Effector CD8-positive, alpha-beta T cell (primary cell): ENCODE data around the gene KSR1.

Source experiments
- DNase-seq: peaks from one replicate; lab custom pipeline; 2025; lab: John Stamatoyannopoulos, UW

KSR1 gene

DNA sequence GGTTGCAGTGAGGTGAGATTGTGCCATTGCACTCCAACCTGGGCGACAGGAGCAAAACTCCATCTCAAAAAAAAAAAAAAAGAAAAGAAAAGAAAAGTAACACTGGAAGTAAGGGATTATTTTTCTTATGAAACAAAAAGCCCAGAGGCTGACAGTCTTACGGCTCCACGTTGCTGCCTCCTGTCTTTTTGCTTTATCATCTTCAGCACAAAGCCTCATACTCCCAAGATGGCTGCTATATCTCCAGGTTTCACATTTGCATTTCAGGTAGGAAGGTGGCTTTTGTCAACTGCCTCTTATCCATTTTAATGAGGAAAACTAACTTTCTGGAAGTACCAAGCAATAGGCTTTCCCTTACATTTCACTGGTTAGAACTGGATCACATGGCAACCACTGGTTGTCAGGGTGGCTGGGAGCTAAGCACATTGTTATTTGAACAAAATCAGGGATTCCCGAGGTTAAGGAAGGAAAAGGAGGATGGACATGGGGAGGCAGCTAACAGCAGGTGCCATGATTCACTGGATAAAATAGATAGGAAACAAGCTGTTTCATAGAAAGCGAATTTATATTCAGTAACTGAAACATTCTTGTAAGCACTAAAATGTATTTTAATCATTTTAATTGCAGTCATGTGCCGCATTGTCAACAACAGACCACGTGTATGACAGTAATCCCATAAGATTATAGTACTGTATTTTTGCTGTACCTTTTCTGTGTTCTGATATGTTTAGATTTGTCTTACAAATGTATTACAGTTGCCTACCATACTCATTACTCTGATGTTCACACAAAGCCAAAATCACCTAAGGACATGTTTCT, 58.6 kb downstream of the KSR1 start:
- DNase-seq = no peak

DNA sequence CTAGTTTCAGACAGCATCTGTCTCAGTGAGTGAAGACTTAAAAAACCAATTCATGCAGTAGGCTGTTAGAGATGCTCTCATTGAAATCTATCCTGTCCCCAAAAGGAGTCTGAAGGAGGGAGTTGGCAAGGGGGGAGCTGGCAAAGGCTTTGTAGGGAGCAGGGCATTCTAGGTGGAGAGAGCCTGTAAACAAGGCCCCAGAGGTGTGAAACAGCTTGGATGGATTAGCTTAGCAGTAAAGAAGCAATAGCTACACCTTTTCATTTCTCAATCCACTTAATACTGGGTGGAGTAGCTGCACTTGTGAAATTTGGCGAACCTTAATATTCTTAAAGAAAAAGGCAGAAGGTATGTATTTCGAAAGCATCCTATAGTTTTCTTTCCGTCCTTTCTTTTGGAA, 61.8 kb downstream of the KSR1 start:
- DNase-seq = no peak

DNA sequence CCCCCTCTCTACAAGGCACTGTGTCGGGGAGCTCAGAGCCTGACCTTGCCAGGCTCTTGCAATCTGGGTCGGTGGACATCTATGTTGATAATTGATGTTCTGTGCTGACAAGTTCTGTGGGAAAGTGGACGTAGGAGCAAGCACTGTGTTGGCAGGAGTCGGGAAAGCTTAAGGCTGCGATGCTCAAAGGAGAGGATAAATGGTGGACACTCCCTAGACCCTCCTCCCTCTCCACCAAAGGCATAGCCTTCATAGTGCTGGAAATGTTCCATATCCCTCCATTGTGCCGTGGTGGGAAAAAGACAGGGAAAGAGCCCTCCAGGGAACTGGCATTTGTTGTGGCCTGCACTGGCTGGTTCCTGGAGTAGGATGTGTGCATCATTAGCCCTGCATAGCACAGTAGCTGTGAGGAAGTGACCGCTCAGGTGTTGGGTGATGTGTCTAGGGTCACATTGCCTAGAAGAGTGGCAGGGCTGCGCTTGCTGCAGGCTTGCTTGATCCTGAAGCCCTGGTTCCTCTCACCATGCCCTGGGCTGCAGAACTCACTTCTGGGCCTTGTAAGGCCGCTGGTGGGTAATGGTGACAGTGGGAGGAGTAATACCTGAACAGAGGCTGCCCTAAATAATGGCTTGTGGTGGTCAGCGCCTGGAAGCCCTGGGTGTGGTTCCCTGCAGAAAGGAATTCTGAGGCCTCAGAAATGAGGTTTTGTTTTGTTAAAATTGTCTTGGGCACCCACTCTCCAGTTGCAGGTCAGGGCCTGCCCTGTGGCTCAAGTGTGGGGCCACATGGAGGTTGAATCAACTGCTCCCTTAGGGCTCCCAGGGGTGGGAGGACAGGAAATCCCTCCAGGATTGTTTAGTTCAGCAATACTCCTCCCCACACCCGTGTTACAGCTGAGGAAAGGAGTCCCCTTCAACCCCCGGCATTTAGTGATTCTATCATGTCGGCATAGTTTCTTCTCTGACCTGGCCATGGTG, 62.6 kb downstream of the KSR1 start:
- DNase-seq = no peak

DNA sequence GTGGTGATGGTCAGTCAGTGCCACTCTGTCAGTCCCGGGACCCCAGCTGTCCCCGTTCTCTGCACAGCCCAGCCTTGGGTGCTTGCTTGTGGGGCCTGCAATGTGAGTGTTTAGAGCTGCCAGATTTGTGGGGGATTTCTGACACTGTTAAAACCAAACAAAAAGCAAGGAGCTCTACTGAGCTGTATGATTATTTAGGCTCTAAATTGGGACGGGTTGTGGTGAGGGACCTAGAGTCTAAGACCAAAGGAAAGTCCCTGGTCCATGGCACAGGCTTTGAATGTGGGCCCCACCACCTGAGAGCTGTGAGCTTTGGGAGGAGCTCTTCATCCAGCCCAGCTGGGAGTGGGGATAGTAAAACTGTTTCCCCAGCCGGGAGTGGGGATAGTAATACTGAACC, 63.3 kb downstream of the KSR1 start:
- no peak for DNase-seq

DNA sequence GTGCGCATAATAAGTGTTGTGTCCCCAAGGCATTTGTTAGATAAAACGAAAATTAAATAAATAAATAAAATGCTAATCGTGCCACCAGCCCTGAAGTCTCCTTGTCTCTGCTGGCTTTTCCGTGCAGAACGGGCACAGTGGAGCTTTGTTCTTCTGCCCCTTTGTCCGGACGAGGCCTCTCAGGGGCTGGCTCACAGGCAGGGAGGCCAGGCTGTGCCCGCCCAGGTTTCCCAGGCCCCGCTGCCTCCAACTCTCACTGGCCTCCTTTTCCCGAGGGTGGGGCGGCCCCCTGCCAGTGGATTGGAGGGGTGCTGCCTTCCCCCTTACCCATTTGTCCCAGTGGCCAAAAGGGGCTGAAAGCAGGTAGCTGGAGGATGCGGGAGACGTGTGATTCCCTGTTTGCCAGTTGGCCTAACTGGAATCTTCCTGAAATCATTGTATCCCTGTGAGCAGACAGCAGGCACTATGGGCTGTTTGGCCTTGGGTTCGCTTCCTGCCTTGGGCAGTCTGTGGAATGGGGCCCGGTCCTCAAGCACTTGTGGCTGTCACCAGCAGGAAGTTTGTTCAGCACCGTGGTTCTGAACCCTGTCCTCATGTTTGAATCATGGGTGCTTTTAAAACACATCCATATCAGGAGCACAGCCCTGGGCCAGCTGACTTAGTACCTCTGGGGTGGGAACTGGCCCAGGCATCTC, 64.4 kb downstream of the KSR1 start:
- DNase-seq = no peak

DNA sequence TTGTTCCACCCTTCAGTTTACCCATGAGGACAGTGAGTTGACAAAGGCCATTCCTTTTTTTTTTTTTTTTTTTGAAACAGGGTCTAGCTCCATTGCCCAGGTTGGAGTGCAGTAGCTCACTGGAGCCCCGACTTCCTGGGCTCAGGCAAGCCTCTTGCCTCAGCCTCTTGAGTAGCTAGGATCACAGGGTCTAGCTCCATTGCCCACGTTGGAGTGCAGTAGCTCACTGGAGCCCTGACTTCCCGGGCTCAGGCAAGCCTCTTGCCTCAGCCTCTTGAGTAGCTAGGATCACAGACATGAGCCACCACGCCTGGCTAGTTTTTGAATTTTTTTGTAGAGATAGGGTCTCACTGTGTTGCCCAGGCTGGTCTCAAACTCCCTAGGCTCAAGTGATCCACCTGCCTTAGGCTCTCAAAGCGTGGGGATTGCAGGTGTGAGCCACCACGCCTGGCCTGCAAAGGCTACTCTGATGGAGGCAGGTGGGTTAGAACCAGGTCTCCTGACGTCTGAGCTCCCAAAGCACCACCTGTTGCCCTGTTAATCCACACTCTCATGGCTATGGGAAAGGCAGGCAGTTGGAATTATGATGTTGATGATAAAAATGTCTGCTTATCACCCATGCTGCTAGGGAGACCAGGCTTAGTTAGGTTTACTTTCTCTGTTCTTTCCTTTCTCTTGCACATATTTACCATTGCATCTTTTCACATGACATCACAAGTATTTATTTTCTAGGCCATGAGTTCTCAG, 65.2 kb downstream of the KSR1 start:
- no peak for DNase-seq

DNA sequence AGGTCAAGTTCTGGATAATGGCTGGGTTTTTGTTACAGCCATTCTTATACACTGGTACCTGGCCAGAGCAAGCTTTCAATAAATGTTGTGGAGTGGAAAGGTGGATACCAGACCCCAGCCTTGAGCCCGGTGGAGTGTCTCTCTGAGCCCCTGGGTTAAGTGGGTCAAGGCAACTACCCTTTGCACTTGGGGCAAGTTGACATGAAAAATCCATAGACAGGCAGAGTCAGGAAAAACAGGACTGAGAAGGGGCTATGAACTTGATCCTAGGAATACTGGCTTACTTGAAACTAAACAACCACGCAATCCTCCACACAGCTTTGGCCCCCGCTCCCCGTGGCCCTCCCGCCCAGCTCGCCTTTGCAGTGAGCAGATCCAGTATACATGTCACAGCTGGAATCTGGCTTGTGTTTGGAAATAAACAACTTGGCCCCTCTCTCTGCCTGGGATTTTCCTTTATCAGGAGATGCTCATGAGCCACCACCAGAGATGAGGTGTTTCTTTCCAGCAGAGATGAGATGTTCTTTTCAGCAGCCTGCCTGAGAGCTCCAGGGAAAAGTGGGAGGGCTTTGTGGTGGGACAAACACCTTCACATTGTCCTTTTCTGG, 65.9 kb downstream of the KSR1 start:
- DNase-seq = no peak

DNA sequence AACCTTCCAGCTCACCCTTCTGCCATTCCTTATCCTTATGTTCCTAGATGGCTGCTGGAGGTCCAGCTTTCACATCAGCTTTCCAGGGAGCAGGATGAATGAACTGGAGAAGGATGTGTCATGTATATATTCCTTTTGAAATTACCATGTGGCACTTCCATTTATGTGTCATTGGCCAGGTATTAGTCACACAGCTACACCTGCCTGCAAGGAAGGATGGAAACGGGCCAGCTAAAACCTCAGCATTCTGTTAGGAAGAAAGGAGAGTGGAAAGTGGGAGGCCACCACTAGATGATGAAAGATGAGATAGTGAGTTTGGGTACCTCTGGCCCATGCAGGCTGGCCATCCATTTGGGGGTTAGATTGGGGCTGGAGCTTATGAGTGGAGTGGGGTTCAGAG, 67.5 kb downstream of the KSR1 start:
- DNase-seq = no peak

DNA sequence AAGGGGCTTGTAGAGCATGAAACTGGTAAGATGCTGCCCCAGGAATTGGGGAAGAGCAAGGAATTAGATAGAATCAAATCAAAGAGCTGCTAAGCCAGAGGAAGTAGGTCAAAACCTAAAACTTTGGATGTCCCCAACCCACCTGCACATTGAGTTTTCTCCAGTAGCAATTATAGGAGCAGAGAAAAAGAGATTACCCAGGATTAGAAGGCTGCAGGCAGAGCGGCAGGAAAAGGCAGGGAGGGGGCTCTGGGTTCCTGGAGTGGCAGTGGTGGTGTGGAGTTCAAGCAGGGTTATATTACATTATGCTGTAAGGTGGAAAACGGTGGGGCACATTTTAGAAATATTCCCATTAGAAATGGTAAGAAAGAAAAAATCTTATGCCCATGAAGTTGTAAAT, 68.3 kb downstream of the KSR1 start:
- DNase-seq = no peak

DNA sequence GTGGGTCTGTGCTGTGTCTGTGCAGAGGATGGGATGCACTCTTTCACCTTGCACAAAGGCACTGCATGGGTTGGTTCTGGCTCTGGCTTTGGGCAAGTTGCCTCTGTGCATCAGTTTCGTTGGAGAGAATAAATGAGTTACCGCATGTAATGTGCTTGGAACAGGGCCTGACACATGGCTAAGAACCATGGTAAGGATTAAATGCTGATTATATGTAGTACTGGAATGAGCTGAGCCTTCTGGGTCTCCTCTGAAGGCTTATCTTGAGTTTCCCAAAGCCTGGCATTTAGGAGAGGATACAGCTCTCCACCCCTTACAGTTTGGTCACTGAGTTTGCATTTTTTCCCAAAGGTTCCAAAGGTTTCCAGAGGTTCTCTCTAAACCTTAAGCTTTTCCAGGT, 69.1 kb downstream of the KSR1 start:
- no peak for DNase-seq

DNA sequence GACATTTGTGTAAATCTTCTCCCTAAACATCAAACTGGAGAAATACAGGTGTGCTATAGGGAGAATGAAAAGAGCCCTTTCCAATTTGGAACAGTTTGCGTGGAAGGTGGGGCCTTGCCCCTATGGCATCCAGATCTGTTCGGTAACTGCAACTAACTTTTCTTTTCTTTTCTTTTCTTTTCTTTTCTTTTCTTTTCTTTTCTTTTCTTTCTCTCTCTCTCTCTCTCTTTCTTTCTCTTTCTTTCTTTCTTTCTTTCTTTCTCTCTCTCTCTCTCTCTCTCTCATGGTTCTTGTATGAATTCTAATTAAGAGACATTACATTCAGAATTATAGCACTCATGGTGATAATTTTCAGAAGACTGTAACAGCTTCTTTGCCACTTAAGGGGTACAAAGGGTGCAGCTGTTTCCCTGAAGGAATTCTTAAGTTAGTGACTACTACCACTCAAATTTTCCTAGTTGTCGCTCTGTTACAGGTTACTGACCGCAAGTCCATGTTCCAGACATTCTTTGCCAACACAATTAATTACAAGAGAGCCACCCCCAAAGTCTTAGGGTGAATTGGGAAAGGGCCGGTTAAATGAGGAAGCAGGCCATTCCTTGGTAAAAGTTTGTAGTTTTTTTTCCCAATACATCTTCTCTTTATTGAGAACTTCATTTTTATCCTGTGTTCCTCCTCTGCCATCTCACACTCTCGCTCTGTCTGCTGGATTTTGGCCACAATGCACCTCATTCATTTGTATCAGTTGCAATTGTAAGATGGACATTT, 69.8 kb downstream of the KSR1 start:
- DNase-seq = no peak

DNA sequence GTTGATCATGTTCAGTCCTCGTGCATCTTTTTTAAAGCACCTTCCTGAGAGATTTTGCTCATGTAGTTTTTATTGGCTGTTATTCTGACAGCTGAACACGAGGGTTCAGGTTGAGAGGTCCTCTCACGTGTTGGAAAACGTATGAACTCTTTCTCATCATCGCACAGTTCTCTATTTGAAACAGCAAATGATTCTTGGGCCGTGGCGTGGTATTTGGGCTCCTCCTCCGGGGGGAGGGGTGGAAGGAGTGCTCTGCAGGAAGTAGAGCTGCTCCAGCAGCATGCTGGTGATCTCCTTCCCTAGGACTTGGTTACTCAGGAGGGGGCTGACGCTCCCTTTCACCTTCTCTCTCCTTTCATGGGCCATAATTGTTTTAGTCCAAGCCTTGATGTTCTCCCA, 70.4 kb downstream of the KSR1 start:
- DNase-seq = no peak

DNA sequence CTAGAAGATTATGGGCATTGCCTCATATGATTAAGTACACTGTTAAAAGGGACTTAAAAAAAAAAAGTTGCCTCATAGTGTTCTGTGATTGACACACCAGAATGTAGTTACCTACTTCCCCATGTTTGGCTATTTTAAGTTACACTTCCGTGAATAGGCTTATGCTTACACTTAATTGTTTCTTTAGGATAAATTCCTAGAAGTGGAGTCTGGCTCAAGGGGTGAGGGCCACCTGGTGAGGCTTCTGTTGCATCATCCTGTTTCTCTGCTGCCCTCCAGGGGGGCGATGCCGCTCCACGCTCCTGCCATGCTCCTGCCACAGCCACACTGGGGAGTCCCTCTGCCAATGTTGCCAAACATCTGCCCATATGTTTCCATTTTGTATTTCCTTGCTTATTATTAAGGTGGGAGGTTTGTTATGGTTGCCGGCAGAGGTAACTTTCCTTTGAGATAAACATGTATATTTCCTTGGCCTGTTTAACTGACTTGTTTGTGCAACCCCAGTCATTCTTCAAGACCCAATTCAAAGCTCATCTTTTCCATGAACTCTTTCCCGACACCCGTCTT, 73.1 kb downstream of the KSR1 start:
- DNase-seq = no peak

DNA sequence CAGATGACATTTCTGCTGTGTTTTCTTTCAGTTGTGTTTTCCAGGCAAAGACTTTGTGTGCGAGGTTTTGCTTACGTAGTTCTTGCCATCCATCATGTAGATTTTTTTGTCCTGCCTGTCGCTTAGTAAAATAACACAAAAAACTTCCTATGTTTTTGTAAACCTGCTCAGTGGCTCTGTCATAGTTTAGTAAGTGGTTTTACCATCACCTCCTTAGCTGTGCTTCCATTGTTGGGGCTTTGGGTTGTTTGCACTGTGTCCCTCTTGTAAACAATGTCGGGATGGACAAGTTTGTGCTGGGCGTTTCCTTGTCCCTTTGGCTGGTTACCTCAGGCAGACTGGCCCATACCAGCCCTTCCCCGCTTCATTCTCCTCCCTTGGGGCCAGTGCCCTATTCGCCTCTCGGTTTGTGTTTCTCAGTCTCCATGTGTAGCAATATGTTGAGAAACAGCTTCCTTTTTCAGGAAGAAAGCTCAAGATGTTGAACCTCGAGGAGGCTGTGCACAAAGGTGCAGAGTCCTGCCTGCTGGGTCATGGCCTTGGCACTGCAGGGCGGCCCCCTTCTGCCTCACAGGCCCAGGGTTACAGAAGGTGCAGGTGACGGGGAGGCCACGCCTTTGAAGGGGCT, 74.6 kb downstream of the KSR1 start:
- DNase-seq = no peak

DNA sequence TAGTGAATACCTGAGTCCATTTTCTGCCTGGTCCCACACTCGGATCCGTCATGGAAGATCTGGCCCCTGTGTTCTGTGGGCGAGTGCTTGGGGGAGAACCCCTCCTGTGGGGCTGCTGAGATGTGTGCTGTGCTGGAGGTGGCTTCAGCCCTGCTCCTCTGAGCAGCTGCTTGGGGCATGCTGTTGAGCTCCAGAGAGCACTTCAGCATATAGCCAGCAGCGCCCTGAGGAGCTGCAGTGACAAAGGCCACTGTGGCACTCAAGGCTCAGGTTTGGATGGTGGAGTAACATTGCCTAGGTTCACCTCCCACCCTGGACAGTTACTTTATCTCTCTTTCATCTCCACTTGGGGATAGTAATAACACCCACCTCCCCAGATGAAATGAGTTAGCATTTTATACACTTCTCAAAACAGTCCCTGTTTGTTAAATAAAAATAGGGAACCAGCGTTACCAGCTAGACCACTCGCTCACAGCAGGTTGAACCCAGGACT, 75.3 kb downstream of the KSR1 start:
- no peak for DNase-seq

DNA sequence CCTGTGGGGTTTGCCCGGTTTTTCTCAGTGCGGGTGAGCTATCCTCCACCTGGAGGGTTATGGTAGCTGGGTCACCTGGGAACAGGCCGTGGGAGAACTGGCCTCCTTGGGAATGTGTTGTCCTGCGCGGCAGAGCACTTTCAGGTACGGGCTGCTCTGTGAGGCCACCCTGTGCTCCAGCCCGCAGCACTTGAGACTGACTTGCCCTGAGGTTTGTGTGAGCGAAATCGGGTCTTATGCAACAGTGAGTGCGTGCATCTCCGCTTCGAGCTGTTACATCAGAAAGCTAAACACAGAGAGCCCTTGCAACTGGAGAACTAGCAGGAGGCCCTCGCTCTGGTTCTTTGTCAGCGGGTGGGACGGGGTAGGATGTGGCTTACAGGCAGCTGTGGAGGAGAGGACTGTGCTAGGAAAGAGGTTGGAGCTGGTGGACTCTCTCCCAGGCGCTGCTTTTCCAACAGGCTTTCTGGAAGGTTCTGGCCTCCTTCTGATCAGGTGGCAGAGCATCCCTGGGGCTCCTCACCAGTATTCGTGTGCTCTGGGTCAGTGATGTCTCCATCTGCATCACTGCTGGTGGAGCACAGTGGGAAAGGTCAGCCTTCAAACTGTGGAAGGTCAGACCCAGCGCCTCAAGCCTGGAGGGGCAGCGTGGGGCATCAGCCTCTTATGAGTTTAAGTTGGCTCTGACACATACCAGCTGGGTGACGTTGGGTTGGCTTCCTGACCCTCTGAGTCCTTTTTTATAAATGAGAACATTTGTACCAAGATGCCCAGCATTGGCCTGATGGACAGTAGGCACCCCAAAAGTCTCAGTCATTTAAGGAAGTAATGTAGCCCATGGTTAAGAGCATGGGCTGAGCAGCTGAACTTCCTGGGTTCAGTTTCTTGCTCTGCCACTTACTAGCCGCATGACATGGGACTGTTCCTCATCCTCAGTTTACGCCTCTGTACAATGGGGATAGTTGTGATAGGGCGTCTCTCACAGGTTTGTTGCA, 76.3 kb downstream of the KSR1 start:
- DNase-seq = no peak

DNA sequence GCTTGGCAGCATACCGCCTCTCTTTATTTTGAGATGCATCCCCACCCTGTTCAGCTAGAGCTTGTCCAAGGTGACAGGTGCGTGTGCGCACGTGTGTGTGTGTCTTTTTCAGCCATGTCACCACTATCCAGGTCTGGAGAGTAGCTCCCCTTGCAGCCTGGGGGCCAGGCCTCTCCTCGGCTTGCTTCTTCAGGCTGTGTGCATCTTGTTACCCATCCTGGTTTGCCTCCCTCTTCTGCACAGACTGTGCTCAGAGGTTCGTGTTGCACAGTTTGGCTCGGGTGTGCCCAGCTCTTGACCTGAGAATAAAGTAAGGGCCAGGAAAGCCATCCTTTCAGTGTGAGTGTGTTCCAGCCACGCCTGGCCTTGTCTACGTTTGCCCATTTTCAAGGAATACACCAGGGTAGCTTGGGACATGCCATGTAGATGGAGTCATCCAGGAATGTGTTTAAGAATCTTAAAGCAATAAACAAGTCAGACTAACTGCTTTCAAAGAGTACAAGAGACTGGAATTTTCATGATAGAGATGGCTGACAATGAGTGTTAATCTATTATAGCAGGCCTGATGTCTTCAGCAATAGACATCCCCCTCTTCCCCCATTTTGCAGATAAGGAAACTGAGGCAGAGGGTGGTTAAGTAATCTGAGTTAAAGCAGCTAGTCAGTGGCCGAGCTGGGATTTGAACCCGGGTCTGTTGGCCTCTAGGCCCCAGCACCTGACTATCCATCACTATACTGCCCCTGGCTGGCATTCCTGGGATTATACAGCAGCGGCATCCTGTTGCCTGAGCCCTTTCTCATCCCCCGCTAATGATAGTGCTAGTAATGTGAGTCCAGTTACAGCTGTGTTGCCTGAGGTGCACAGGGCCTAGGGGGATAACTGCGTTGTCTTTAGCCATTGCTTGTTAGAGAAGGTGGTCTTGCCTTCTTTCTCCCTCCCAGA, 77.9 kb downstream of the KSR1 start:
- DNase-seq = no peak
